H1 (cell line): ENCODE data around the gene LAMP5. TPM values are rescaled to one million over a fixed set of nuclear protein-coding genes. Genes with fewer than 3 reads are reported as not detected.

Experiments used
- CTCF ChIA-PET: fragments of 300-600 bp; sonication (Branson Sonifier 250); formaldehyde crosslinking; loops from one replicate; lab custom pipeline; 2021; ENCODE audit not compliant: partially characterized antibody; lab: Charles Lee
- POLR2A ChIA-PET: fragments of 300-600 bp; sonication (Branson Sonifier 250); formaldehyde crosslinking; loops from one replicate; lab custom pipeline; 2021; ENCODE audit warnings: inconsistent platforms; ENCODE audit not compliant: partially characterized antibody; lab: Charles Lee
- DNase-seq, 2 experiments: peaks; one replicate each; pipeline versions ENCODE4 v3.0.0 to v3.0.0-alpha.2; 2010 to 2022; ENCODE audit warnings: low spot score in 2 of 2, low read depth in 1 of 2, mixed read lengths in 1 of 2
- FAIRE-seq: peaks from 2 replicates; lab custom pipeline; 2011; peaks lifted over from hg19 to GRCh38; lab: Jason Lieb, UNC
- H2AFZ ChIP-seq: 2 replicates; pipeline ENCODE4 v1.8.1; 2012; ENCODE audit warnings: low read length, inconsistent platforms
- H2AK5ac ChIP-seq: 2 replicates; pipeline ENCODE4 v1.6.1; 2013; ENCODE audit warnings: low read depth, low read length
- H2BK120ac ChIP-seq: replicated peaks from 2 replicates; pipeline ENCODE3; 2013; ENCODE audit warnings: low read depth, low read length, inconsistent platforms
- H2BK12ac ChIP-seq: 2 replicates; pipeline ENCODE4 v1.6.1; 2013; ENCODE audit warnings: low read depth, low read length
- H2BK15ac ChIP-seq: 2 replicates; pipeline ENCODE4 v1.6.1; 2013; ENCODE audit warnings: low read length
- H2BK20ac ChIP-seq: 2 replicates; pipeline ENCODE4 v1.6.1; 2013; ENCODE audit warnings: low read length
- H2BK5ac ChIP-seq: 2 replicates; pipeline ENCODE4 v1.6.1; 2013; ENCODE audit warnings: low read depth, low read length
- H3K14ac ChIP-seq: 2 replicates; pipeline ENCODE4 v1.6.1; 2013; ENCODE audit warnings: inconsistent platforms; ENCODE audit not compliant: insufficient read length
- H3K18ac ChIP-seq: 2 replicates; pipeline ENCODE4 v1.6.1; 2013; ENCODE audit warnings: low read length; ENCODE audit errors: extremely low read depth
- H3K23ac ChIP-seq: 2 replicates; pipeline ENCODE4 v1.6.1; 2013; ENCODE audit warnings: inconsistent platforms; ENCODE audit not compliant: insufficient read length
- H3K23me2 ChIP-seq: 2 replicates; pipeline ENCODE4 v1.6.1; 2013; ENCODE audit warnings: low read depth, low read length
- H3K27ac ChIP-seq: 2 replicates; pipeline ENCODE4 v1.6.1; 2011; ENCODE audit warnings: low read depth, low read length, inconsistent platforms
- H3K27me3 ChIP-seq, 4 experiments: replicated peaks in 1 of 4; 1 replicate in 1 of 4; 2 replicates in 3 of 4; pipeline versions ENCODE4 v1.6.1 to v1.8.1; 2011 to 2013; ENCODE audit warnings: low read length in 3 of 4, mild to moderate bottlenecking in 3 of 4, inconsistent platforms in 2 of 4, mixed read lengths in 2 of 4, moderate library complexity in 1 of 4; ENCODE audit not compliant: control insufficient read depth in 3 of 4, insufficient read depth in 3 of 4; ENCODE audit errors: extremely low read depth in 1 of 4
- H3K36me3 ChIP-seq, 4 experiments: 2 replicates each; pipeline versions ENCODE4 v1.6.1 to v1.8.1; 2011 to 2013; ENCODE audit warnings: mild to moderate bottlenecking in 4 of 4, low read length in 3 of 4, moderate library complexity in 2 of 4, control low read depth in 1 of 4, inconsistent platforms in 1 of 4; ENCODE audit not compliant: insufficient read depth in 4 of 4, control insufficient read depth in 2 of 4
- H3K4ac ChIP-seq: replicated peaks from 2 replicates; pipeline ENCODE3; 2013; ENCODE audit warnings: low read length, low read depth, mixed read lengths, inconsistent platforms; ENCODE audit not compliant: insufficient read length
- H3K4me1 ChIP-seq, 4 experiments: replicated peaks in 1 of 4; 1 replicate in 1 of 4; 2 replicates in 3 of 4; pipeline versions ENCODE4 v1.6.1 to v1.8.1; 2011 to 2013; ENCODE audit warnings: low read length in 3 of 4, inconsistent platforms in 2 of 4, mixed read lengths in 1 of 4; ENCODE audit not compliant: insufficient read depth in 4 of 4, control insufficient read depth in 3 of 4
- H3K4me2 ChIP-seq, 2 experiments: 2 replicates each; pipeline versions ENCODE4 v1.6.1 to v1.8.1; 2011 to 2013; ENCODE audit warnings: low read depth in 2 of 2, low read length in 2 of 2, control low read depth in 1 of 2, inconsistent platforms in 1 of 2, mild to moderate bottlenecking in 1 of 2; ENCODE audit not compliant: insufficient read depth in 1 of 2
- H3K4me3 ChIP-seq, 4 experiments: fragments of 200-600, 300-600 bp in 1 of 4; sonication (generic), shearing (Covaris generic), sonication (Bioruptor Twin) in 1 of 4; 2 replicates each; pipeline versions ENCODE4 v1.5.1 to v1.8.1; 2011 to 2016; ENCODE audit warnings: low read length in 4 of 4, low read depth in 3 of 4, control low read depth in 2 of 4, inconsistent platforms in 2 of 4, mild to moderate bottlenecking in 2 of 4, mixed read lengths in 1 of 4, moderate library complexity in 1 of 4; ENCODE audit not compliant: insufficient read depth in 2 of 4; ENCODE audit errors: extremely low read depth in 1 of 4
- H3K56ac ChIP-seq: replicated peaks from 2 replicates; pipeline ENCODE3; 2013; ENCODE audit warnings: low read depth, mild to moderate bottlenecking, mixed read lengths, low read length, inconsistent platforms; ENCODE audit not compliant: insufficient read length
- H3K79me1 ChIP-seq: 2 replicates; pipeline ENCODE4 v1.6.1; 2013; ENCODE audit warnings: low read depth, low read length, control low read depth
- H3K79me2 ChIP-seq, 2 experiments: 2 replicates each; pipeline versions ENCODE4 v1.6.1 to v1.8.1; 2012 to 2013; ENCODE audit warnings: low read length in 2 of 2, mild to moderate bottlenecking in 2 of 2, inconsistent platforms in 1 of 2; ENCODE audit not compliant: insufficient read depth in 2 of 2, control insufficient read depth in 1 of 2
- H3K9ac ChIP-seq, 4 experiments: replicated peaks in 1 of 4; 1 replicate in 1 of 4; 2 replicates in 3 of 4; pipeline versions ENCODE4 v1.6.1 to v1.8.1; 2011 to 2013; ENCODE audit warnings: low read depth in 3 of 4, low read length in 3 of 4, control low read depth in 2 of 4, mild to moderate bottlenecking in 2 of 4, moderate library complexity in 2 of 4, inconsistent platforms in 1 of 4; ENCODE audit errors: extremely low read depth in 1 of 4
- H3K9me3 ChIP-seq, 2 experiments: 2 replicates each; pipeline versions ENCODE4 v1.6.1 to v1.8.1; 2012 to 2013; ENCODE audit warnings: mild to moderate bottlenecking in 2 of 2, moderate library complexity in 2 of 2, control low read depth in 1 of 2, inconsistent platforms in 1 of 2, low read depth in 1 of 2, low read length in 1 of 2, mixed read lengths in 1 of 2; ENCODE audit not compliant: insufficient read depth in 2 of 2
- H4K20me1 ChIP-seq, 2 experiments: replicated peaks in 1 of 2; 2 replicates each; pipeline versions ENCODE3 to v1.8.1; 2011 to 2013; ENCODE audit warnings: inconsistent platforms in 2 of 2, low read length in 2 of 2, mild to moderate bottlenecking in 1 of 2; ENCODE audit not compliant: insufficient read depth in 2 of 2, control insufficient read depth in 1 of 2
- H4K5ac ChIP-seq: 2 replicates; pipeline ENCODE4 v1.6.1; 2013; ENCODE audit warnings: low read length, low read depth, mixed read lengths, inconsistent platforms; ENCODE audit not compliant: insufficient read length
- H4K8ac ChIP-seq: 2 replicates; pipeline ENCODE4 v1.8.0; 2013; ENCODE audit warnings: mild to moderate bottlenecking, moderate library complexity, low read length, inconsistent platforms; ENCODE audit not compliant: insufficient read depth; ENCODE audit errors: extremely low read depth
- H4K91ac ChIP-seq: replicated peaks from 2 replicates; pipeline ENCODE3; 2013; ENCODE audit warnings: low read length, mixed read lengths, inconsistent platforms; ENCODE audit not compliant: insufficient read length
- BCL11A ChIP-seq, 2 experiments: IDR thresholded peaks; one replicate each; pipeline ENCODE4 v1.6.1; 2011; ENCODE audit warnings: low read depth in 2 of 2, low read length in 2 of 2, mild to moderate bottlenecking in 2 of 2
- CTCF ChIP-seq, 3 experiments: IDR thresholded peaks; 1 replicate in 2 of 3; 2 replicates in 1 of 3; pipeline versions ENCODE4 v1.5.1 to v1.6.1; 2011; ENCODE audit warnings: low read length in 3 of 3, mild to moderate bottlenecking in 3 of 3, inconsistent platforms in 2 of 3, low read depth in 1 of 3, moderate library complexity in 1 of 3; ENCODE audit not compliant: insufficient read depth in 1 of 3; ENCODE audit errors: control extremely low read depth in 1 of 3
- JUN ChIP-seq: IDR thresholded peaks from 2 replicates; pipeline ENCODE4 v1.6.1; 2011; ENCODE audit warnings: low read depth, mild to moderate bottlenecking, improper control_type of control experiment, low read length
- POU5F1 ChIP-seq: IDR thresholded peaks from 2 replicates; pipeline ENCODE4 v1.6.1; 2011; ENCODE audit warnings: low read depth, mild to moderate bottlenecking, low read length, moderate library complexity
- RBBP5 ChIP-seq: IDR thresholded peaks from 2 replicates; pipeline ENCODE4 v1.7.1; 2012; ENCODE audit warnings: low read depth, mild to moderate bottlenecking, inconsistent platforms, low read length, moderate library complexity, borderline replicate concordance
- RXRA ChIP-seq: IDR thresholded peaks from 2 replicates; pipeline ENCODE4 v1.6.1; 2011; ENCODE audit warnings: low read depth, mild to moderate bottlenecking, low read length, moderate library complexity; ENCODE audit not compliant: insufficient read depth
- SP1 ChIP-seq: IDR thresholded peaks from 2 replicates; pipeline ENCODE4 v1.6.1; 2011; ENCODE audit warnings: low read depth, low read length
- SUZ12 ChIP-seq: fragments of 200-600 bp; sonication (generic); IDR thresholded peaks from 2 replicates; pipeline ENCODE4 v1.6.1; 2012; ENCODE audit warnings: mild to moderate bottlenecking, inconsistent platforms, low read length, moderate library complexity, mixed read lengths
- TCF12 ChIP-seq: IDR thresholded peaks from 2 replicates; pipeline ENCODE4 v1.6.1; 2011; ENCODE audit warnings: low read depth, mild to moderate bottlenecking, low read length
- USF2 ChIP-seq: IDR thresholded peaks from 2 replicates; pipeline ENCODE4 v1.6.1; 2011; ENCODE audit warnings: low read length, improper control_type of control experiment
- WGBS, 2 experiments: shearing (Covaris generic) in 1 of 2; methylation state at CpG; one replicate each; pipeline versions ENCODE4 v1.1.6 to v1.1.7; 2013 to 2015; ENCODE audit warnings: low lambda C conversion rate in 2 of 2, mixed read lengths in 2 of 2, inconsistent platforms in 1 of 2, low coverage in 1 of 2, missing lambda C conversion rate in 1 of 2; ENCODE audit not compliant: insufficient replicate concordance in 2 of 2, insufficient coverage in 1 of 2, insufficient read length in 1 of 2; ENCODE audit errors: extremely low coverage in 1 of 2, missing lambda C conversion rate in 1 of 2; 5-methylcytosine and 5-hydroxymethylcytosine counted together
- polyA plus RNA-seq, 7 experiments: library from polyadenylated mRNA; depleted of rRNA in 3 of 7; stranded (reverse) in 5 of 7; unstranded in 2 of 7; fragments of >200 nt in 5 of 7; fragments of 200-250 nt in 2 of 7; gene quantifications; 1 replicate in 5 of 7; 2 replicates in 1 of 7; 4 replicates in 1 of 7; pipeline versions ENCODE4 v1.2.1 to v1.2.3, GENCODE V29; 2011 to 2013; ENCODE audit warnings: missing spikeins in 2 of 7, mixed read lengths in 2 of 7
- total RNA-seq: library from RNA; stranded (reverse); fragmentation: NEBNext Ultra II Directional; extraction: Animal tissue kit (Norgen Biotek cat#: 25700); gene quantifications from 2 replicates; pipeline ENCODE4 v1.2.1, GENCODE V29; 2021

Gene LAMP5
- total and polyA plus RNA-seq, 2 of the 8 experiments (the other 6 are each of a cell fraction or from before 2014, with no cell fraction given): 0.22 to 1.9 TPM

GRCh38 chr20:9571783-9572182, 57.4 kb downstream of the LAMP5 start:
- peak; percentile 7 for FAIRE-seq
- TF ChIP-seq BCL11A (IDR thresholded peaks at IDR 0.05; ENCODE audit: low read depth in 2 of 2, low read length in 2 of 2) (no peak), USF2 (no peak), SUZ12 (no peak), CTCF (IDR thresholded peaks at IDR 0.05; ENCODE audit: control extremely low read depth in 1 of 3, insufficient read depth in 1 of 3, low read depth in 1 of 3, low read length in 3 of 3) (no peak), POU5F1 (no peak), JUN (no peak), RXRA (no peak), SP1 (no peak), RBBP5 (no peak), TCF12 (no peak)

More at GRCh38 chr20:9571783-9572182, 57.4 kb downstream of the LAMP5 start:
- H4K20me1 ChIP-seq: no peaks in the 10 kb centered on the region
- H3K27ac ChIP-seq: no peak overlapping the region
- no peaks in the 10 kb centered on the region for H3K36me3 ChIP-seq
- H4K91ac ChIP-seq: no peak overlapping the region
- ChIA-PET POLR2A (interaction anchor here (0.7 kb wide), 1 partner anchor 724 kb away, joined by 3 read pairs; no protein-coding TSS in a partner anchor), CTCF (interaction anchor here (0.7 to 4.0 kb wide), 11 partner anchors 9 to 178 kb away, joined by 3 to 15 read pairs (median 4); no protein-coding TSS in a partner anchor)
- no peak overlapping the region for H2BK5ac ChIP-seq
- no peak overlapping the region for H3K9ac ChIP-seq
- H2BK120ac ChIP-seq: no peak overlapping the region
- no peak overlapping the region for H3K4me3 ChIP-seq
- H3K79me2 ChIP-seq: no peaks in the 10 kb centered on the region
- no peak overlapping the region for H2BK15ac ChIP-seq
- peaks cover 20 to 42% (median 28%) of the 10 kb centered on the region in 4 experiments for H3K4me1 ChIP-seq
- 0 out of 2 replicates have a peak, but pooled peaks cover 1% of the 10 kb centered on the region for H3K23me2 ChIP-seq
- no peak for DNase-seq
- H3K14ac ChIP-seq: no peak overlapping the region
- H3K56ac ChIP-seq: no peak overlapping the region
- no peaks in the 10 kb centered on the region for H3K79me1 ChIP-seq
- no peak overlapping the region for H3K4ac ChIP-seq
- no peak overlapping the region; a peak in 1 of 4 replicates for H3K4me2 ChIP-seq
- H2AK5ac ChIP-seq: no peak overlapping the region
- H3K18ac ChIP-seq: no peak overlapping the region
- 64% methylated on average over 3 of the region's 3 CpGs; no CpG with 5 or more reads in 1 of the 2 experiments for WGBS, 2 experiments
- peak overlapping the region; percentile 41 for H2BK12ac ChIP-seq
- H4K8ac ChIP-seq: no peak overlapping the region
- H2BK20ac ChIP-seq: no peak overlapping the region
- H3K27me3 ChIP-seq: peaks cover 0 to 36% (median 17%) of the 10 kb centered on the region in 4 experiments; a peak in 6 of 7 replicates
- H3K23ac ChIP-seq: no peak overlapping the region
- no peak overlapping the region for H4K5ac ChIP-seq
- H3K9me3 ChIP-seq: 0 out of 4 replicates have a peak, but pooled peaks cover 2 to 3% of the 10 kb centered on the region in 2 experiments
- H2AFZ ChIP-seq: no peak overlapping the region
